Keratinocyte (primary cell): Measurements from ENCODE around the gene NPLOC4. TPM values are rescaled to one million over a fixed set of nuclear protein-coding genes. Genes with fewer than 3 reads are reported as not detected.

Experiments
- DNase-seq: peaks from one replicate; pipeline ENCODE4 v3.0.0-alpha.2; 2011; ENCODE audit warnings: low read depth, missing footprints, low spot score
- FAIRE-seq: peaks from 2 replicates; lab custom pipeline; 2011; peaks lifted over from hg19 to GRCh38; lab: Jason Lieb, UNC
- H2AFZ ChIP-seq: 2 replicates; pipeline ENCODE4 v1.6.0; 2012; ENCODE audit warnings: low read length, control low read depth, inconsistent platforms; ENCODE audit not compliant: control insufficient read depth
- H3K27ac ChIP-seq: 2 replicates; pipeline ENCODE4 v1.5.1; 2011; ENCODE audit warnings: low read length; ENCODE audit not compliant: control insufficient read depth, insufficient read depth
- H3K27me3 ChIP-seq: 3 replicates; pipeline ENCODE4 v1.6.0; 2011; ENCODE audit warnings: low read length; ENCODE audit not compliant: control insufficient read depth, insufficient read depth; ENCODE audit errors: extremely low read depth
- H3K36me3 ChIP-seq, 2 experiments: 2 replicates in 1 of 2; 3 replicates in 1 of 2; pipeline ENCODE4 v1.5.1; 2011; ENCODE audit warnings: low read length in 2 of 2, mild to moderate bottlenecking in 1 of 2; ENCODE audit not compliant: control insufficient read depth in 2 of 2, insufficient read depth in 2 of 2; ENCODE audit errors: extremely low read depth in 1 of 2
- H3K4me1 ChIP-seq: 3 replicates; pipeline ENCODE4 v1.5.1; 2011; ENCODE audit warnings: low read length; ENCODE audit not compliant: control insufficient read depth, insufficient read depth; ENCODE audit errors: extremely low read depth
- H3K4me2 ChIP-seq: 3 replicates; pipeline ENCODE4 v1.6.0; 2011; ENCODE audit warnings: low read depth, low read length; ENCODE audit not compliant: control insufficient read depth, insufficient read depth; ENCODE audit errors: extremely low read depth
- H3K4me3 ChIP-seq, 3 experiments: fragments of 200-600 bp in 1 of 3; sonication (generic) in 1 of 3; 2 replicates in 2 of 3; 3 replicates in 1 of 3; pipeline ENCODE4 v1.5.1; 2011 to 2016; ENCODE audit warnings: low read length in 3 of 3, mild to moderate bottlenecking in 3 of 3, control low read depth in 2 of 3, inconsistent platforms in 1 of 3, low read depth in 1 of 3, mixed read lengths in 1 of 3, mixed run types in 1 of 3, moderate library complexity in 1 of 3; ENCODE audit not compliant: control insufficient read depth in 2 of 3, insufficient read depth in 2 of 3; ENCODE audit errors: extremely low read depth in 1 of 3
- H3K79me2 ChIP-seq: 2 replicates; pipeline ENCODE4 v1.6.0; 2012; ENCODE audit warnings: low read length; ENCODE audit not compliant: control insufficient read depth, insufficient read depth
- H3K9ac ChIP-seq: 3 replicates; pipeline ENCODE4 v1.6.0; 2011; ENCODE audit warnings: low read length; ENCODE audit not compliant: control insufficient read depth, insufficient read depth; ENCODE audit errors: extremely low read depth
- H3K9me1 ChIP-seq: 3 replicates; pipeline ENCODE4 v1.6.0; 2011; ENCODE audit warnings: low read length; ENCODE audit not compliant: control insufficient read depth, insufficient read depth; ENCODE audit errors: extremely low read depth
- H3K9me3 ChIP-seq: 2 replicates; pipeline ENCODE4 v1.5.1; 2012; ENCODE audit warnings: low read depth, low read length; ENCODE audit not compliant: control insufficient read depth
- H4K20me1 ChIP-seq: 3 replicates; pipeline ENCODE4 v1.6.0; 2011; ENCODE audit warnings: low read length; ENCODE audit not compliant: control insufficient read depth, insufficient read depth; ENCODE audit errors: extremely low read depth
- EZH2 ChIP-seq: IDR thresholded peaks from one replicate; pipeline ENCODE4 v1.6.1; 2012; ENCODE audit warnings: inconsistent platforms, mild to moderate bottlenecking, low read length, moderate library complexity
- dilution Hi-C: fragments of 300-500 bp; cut with MboI; formaldehyde crosslinking; loops from one replicate; pipeline ENCODE4 v1.7.0; 2020; ENCODE audit warnings: low sequenced_read_pairs; ENCODE audit not compliant: extremely low pct_ligation_motif_present
- polyA plus RNA-seq, 5 experiments: library from polyadenylated mRNA; depleted of rRNA in 3 of 5; stranded (reverse) in 3 of 5; stranded (forward) in 1 of 5; unstranded in 1 of 5; fragments of >200 nt; gene quantifications; 1 replicate in 1 of 5; 2 replicates in 3 of 5; 3 replicates in 1 of 5; pipeline versions ENCODE4 v1.2.1 to v1.2.3, GENCODE V29; 2011 to 2012; ENCODE audit warnings: missing spikeins in 2 of 5, low read depth in 1 of 5, low replicate concordance in 1 of 5
- TF ChIP-seq, protein P1 (sequence below), 3 experiments: IDR thresholded peaks in 1 of 3; conservative IDR thresholded peaks in 1 of 3; optimal IDR thresholded peaks in 1 of 3; 2 replicates in 2 of 3; 3 replicates in 1 of 3; pipeline versions ENCODE3 to v1.5.1; 2011; ENCODE audit warnings: low read length in 3 of 3, mild to moderate bottlenecking in 3 of 3, moderate library complexity in 2 of 3, control low read depth in 1 of 3, inconsistent platforms in 1 of 3; ENCODE audit not compliant: insufficient read depth in 2 of 3; ENCODE audit errors: extremely low read depth in 1 of 3

The NPLOC4 gene
- polyA plus RNA-seq, 1 donor (not counting 4 experiments of a cell fraction or from before 2014, with no cell fraction given), result 64.0 TPM

GRCh38 chr17:81660441-81660840, 23.5 kb upstream of the NPLOC4 start:
- H3K27ac ChIP-seq, result no peak overlapping the region

DNA sequence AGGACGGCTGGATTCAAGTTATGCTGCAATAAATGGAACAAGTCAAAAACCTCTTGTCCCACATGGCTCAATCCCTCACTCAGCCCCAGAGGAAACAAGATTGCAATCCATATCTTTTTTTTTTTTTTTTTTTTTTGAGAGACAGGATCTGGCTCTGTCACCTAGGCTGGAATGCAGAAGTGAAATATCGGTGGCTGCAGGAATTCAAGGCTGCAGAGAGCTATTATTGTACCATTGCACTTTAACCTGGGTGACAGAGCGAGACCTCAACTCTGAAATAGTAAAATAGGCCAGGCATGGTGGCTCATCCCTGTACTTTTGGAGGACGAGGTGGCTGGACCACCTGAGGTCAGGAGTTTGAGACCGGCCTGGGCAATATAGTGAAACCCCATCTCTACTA, 22.1 kb upstream of the NPLOC4 start:
- no peak for FAIRE-seq
- no peak overlapping the region for H3K4me3 ChIP-seq
- no peak overlapping the region for H2AFZ ChIP-seq
- H3K36me3 ChIP-seq, result no peaks in the 10 kb centered on the region
- no peaks in the 10 kb centered on the region for H3K79me2 ChIP-seq
- no peak for DNase-seq
- dilution Hi-C loops, result no loop called here
- peaks cover 9% of the 10 kb centered on the region for H3K4me1 ChIP-seq
- no peaks in the 10 kb centered on the region for H3K9me1 ChIP-seq
- H3K27ac ChIP-seq, result no peak overlapping the region
- no peaks in the 10 kb centered on the region for H3K27me3 ChIP-seq
- no peak for TF ChIP-seq EZH2
- TF ChIP-seq, protein P1, sequence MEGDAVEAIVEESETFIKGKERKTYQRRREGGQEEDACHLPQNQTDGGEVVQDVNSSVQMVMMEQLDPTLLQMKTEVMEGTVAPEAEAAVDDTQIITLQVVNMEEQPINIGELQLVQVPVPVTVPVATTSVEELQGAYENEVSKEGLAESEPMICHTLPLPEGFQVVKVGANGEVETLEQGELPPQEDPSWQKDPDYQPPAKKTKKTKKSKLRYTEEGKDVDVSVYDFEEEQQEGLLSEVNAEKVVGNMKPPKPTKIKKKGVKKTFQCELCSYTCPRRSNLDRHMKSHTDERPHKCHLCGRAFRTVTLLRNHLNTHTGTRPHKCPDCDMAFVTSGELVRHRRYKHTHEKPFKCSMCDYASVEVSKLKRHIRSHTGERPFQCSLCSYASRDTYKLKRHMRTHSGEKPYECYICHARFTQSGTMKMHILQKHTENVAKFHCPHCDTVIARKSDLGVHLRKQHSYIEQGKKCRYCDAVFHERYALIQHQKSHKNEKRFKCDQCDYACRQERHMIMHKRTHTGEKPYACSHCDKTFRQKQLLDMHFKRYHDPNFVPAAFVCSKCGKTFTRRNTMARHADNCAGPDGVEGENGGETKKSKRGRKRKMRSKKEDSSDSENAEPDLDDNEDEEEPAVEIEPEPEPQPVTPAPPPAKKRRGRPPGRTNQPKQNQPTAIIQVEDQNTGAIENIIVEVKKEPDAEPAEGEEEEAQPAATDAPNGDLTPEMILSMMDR (optimal IDR thresholded peaks at IDR 0.05 in 1 of 3, IDR thresholded peaks at IDR 0.05 in 1 of 3, conservative IDR thresholded peaks at IDR 0.05 in 1 of 3; ENCODE audit: extremely low read depth in 1 of 3, insufficient read depth in 2 of 3, low read length in 3 of 3), result no peak
- H3K4me2 ChIP-seq, result peak overlapping the region; percentile 74
- H4K20me1 ChIP-seq, result no peaks in the 10 kb centered on the region
- H3K9me3 ChIP-seq, result no peaks in the 10 kb centered on the region
- H3K9ac ChIP-seq, result no peak overlapping the region

More at GRCh38 chr17:81660441-81660840, 23.5 kb upstream of the NPLOC4 start:
- Histone ChIP-seq H3K9ac (no peak overlapping the region), H3K79me2 (peaks cover 8% of the 10 kb centered on the region), H3K36me3 (peaks cover 8 to 12% of the 10 kb centered on the region in 2 experiments), H2AFZ (no peak overlapping the region), H3K9me1 (no peaks in the 10 kb centered on the region), H3K4me2 (no peak overlapping the region), H3K27me3 (no peaks in the 10 kb centered on the region), H3K4me1 (peaks cover 13% of the 10 kb centered on the region), H3K4me3 (no peak overlapping the region), H4K20me1 (no peaks in the 10 kb centered on the region), H3K9me3 (no peaks in the 10 kb centered on the region)
- DNase-seq (no peak), FAIRE-seq (no peak)
- dilution Hi-C loops, result no loop called here
- TF ChIP-seq, protein P1 (optimal IDR thresholded peaks at IDR 0.05 in 1 of 3, IDR thresholded peaks at IDR 0.05 in 1 of 3, conservative IDR thresholded peaks at IDR 0.05 in 1 of 3; ENCODE audit: extremely low read depth in 1 of 3, insufficient read depth in 2 of 3, low read length in 3 of 3), result no peak
- TF ChIP-seq EZH2, result no peak
